H9 (cell line): Measurements from ENCODE around the gene SGIP1. TPM values are rescaled to one million over a fixed set of nuclear protein-coding genes. Genes with fewer than 3 reads are reported as not detected.

Experiments
- DNase-seq: peaks from one replicate; pipeline ENCODE4 v3.0.0-alpha.2; 2017
- H2AFZ ChIP-seq: one replicate; pipeline ENCODE4 v1.6.1; 2013; ENCODE audit warnings: mild to moderate bottlenecking, low read length, control low read depth, moderate library complexity
- H2AK5ac ChIP-seq: 2 replicates; pipeline ENCODE4 v1.6.1; 2013; ENCODE audit warnings: low read length, control low read depth, mixed read lengths; ENCODE audit not compliant: insufficient read length
- H2BK120ac ChIP-seq: one replicate; pipeline ENCODE4 v1.6.1; 2013; ENCODE audit warnings: low read depth, mild to moderate bottlenecking, low read length, control low read depth, inconsistent platforms; ENCODE audit not compliant: poor library complexity, severe bottlenecking
- H2BK12ac ChIP-seq: 2 replicates; pipeline ENCODE4 v1.6.1; 2013; ENCODE audit warnings: low read length, control low read depth, mixed read lengths, low read depth; ENCODE audit not compliant: insufficient read length
- H2BK15ac ChIP-seq: 2 replicates; pipeline ENCODE4 v1.6.1; 2013; ENCODE audit warnings: low read depth, low read length, control low read depth
- H2BK20ac ChIP-seq: one replicate; pipeline ENCODE4 v1.6.1; 2013; ENCODE audit warnings: low read depth, mild to moderate bottlenecking, low read length, control low read depth, inconsistent platforms; ENCODE audit not compliant: poor library complexity, severe bottlenecking
- H2BK5ac ChIP-seq: 2 replicates; pipeline ENCODE4 v1.6.1; 2013; ENCODE audit warnings: low read length, control low read depth, mixed read lengths; ENCODE audit not compliant: insufficient read length
- H3K14ac ChIP-seq: 2 replicates; pipeline ENCODE4 v1.6.1; 2013; ENCODE audit warnings: low read length, control low read depth; ENCODE audit not compliant: insufficient read depth
- H3K18ac ChIP-seq: 2 replicates; pipeline ENCODE4 v1.6.1; 2013; ENCODE audit warnings: low read depth, mild to moderate bottlenecking, mixed read lengths, low read length, control low read depth; ENCODE audit not compliant: insufficient read length
- H3K23ac ChIP-seq: 2 replicates; pipeline ENCODE4 v1.6.1; 2013; ENCODE audit warnings: low read length, control low read depth, mixed read lengths, low read depth; ENCODE audit not compliant: insufficient read length
- H3K23me2 ChIP-seq: 2 replicates; pipeline ENCODE4 v1.6.1; 2013; ENCODE audit warnings: low read depth, mild to moderate bottlenecking, mixed read lengths, low read length, control low read depth; ENCODE audit not compliant: insufficient read length, poor library complexity, severe bottlenecking
- H3K27ac ChIP-seq: 2 replicates; pipeline ENCODE4 v1.5.1; 2013; ENCODE audit warnings: low read length, control low read depth, mixed read lengths, low read depth; ENCODE audit not compliant: insufficient read length
- H3K27me3 ChIP-seq: 2 replicates; pipeline ENCODE4 v1.6.1; 2013; ENCODE audit warnings: low read length, control low read depth, inconsistent platforms; ENCODE audit not compliant: insufficient read depth
- H3K4ac ChIP-seq: 2 replicates; pipeline ENCODE4 v1.6.1; 2013; ENCODE audit warnings: low read depth, mild to moderate bottlenecking, control low read depth, inconsistent platforms, low read length, moderate library complexity
- H3K4me1 ChIP-seq: 2 replicates; pipeline ENCODE4 v1.6.1; 2013; ENCODE audit warnings: low read length, control low read depth, inconsistent platforms; ENCODE audit not compliant: insufficient read depth
- H3K4me2 ChIP-seq: 2 replicates; pipeline ENCODE4 v1.6.1; 2013; ENCODE audit warnings: low read length, control low read depth, mixed read lengths; ENCODE audit not compliant: insufficient read length, insufficient read depth
- H3K56ac ChIP-seq: 2 replicates; pipeline ENCODE4 v1.6.1; 2013; ENCODE audit warnings: low read depth, mild to moderate bottlenecking, mixed read lengths, low read length, control low read depth; ENCODE audit not compliant: insufficient read length
- H3K79me1 ChIP-seq: 2 replicates; pipeline ENCODE4 v1.6.1; 2013; ENCODE audit warnings: low read depth, mild to moderate bottlenecking, moderate library complexity, low read length, control low read depth, inconsistent platforms; ENCODE audit not compliant: insufficient read depth, poor library complexity, severe bottlenecking
- H3K79me2 ChIP-seq: 2 replicates; pipeline ENCODE4 v1.6.1; 2013; ENCODE audit warnings: low read length, control low read depth, inconsistent platforms; ENCODE audit not compliant: insufficient read depth
- H3K9ac ChIP-seq: 2 replicates; pipeline ENCODE4 v1.6.1; 2013; ENCODE audit warnings: low read length, control low read depth, mixed read lengths; ENCODE audit not compliant: insufficient read length; ENCODE audit errors: extremely low read depth
- H3K9me3 ChIP-seq: one replicate; pipeline ENCODE4 v1.6.1; 2013; ENCODE audit warnings: low read depth, low read length, inconsistent platforms; ENCODE audit not compliant: control insufficient read depth
- H3T11ph ChIP-seq: one replicate; pipeline ENCODE4 v1.6.1; 2013; ENCODE audit warnings: mild to moderate bottlenecking, low read length, control low read depth, inconsistent platforms
- H4K20me1 ChIP-seq: one replicate; pipeline ENCODE4 v1.6.1; 2013; ENCODE audit not compliant: control insufficient read depth, insufficient read length, insufficient read depth
- H4K5ac ChIP-seq: 2 replicates; pipeline ENCODE4 v1.6.1; 2013; ENCODE audit warnings: low read depth, mild to moderate bottlenecking, mixed read lengths, low read length, control low read depth; ENCODE audit not compliant: insufficient read length
- H4K8ac ChIP-seq: replicated peaks from 2 replicates; pipeline ENCODE4 v1.6.1; 2013; ENCODE audit warnings: low read length, control low read depth, mixed read lengths, low read depth; ENCODE audit not compliant: insufficient read length
- H4K91ac ChIP-seq: 2 replicates; pipeline ENCODE4 v1.6.1; 2013; ENCODE audit warnings: low read depth, mild to moderate bottlenecking, moderate library complexity, mixed read lengths, low read length, control low read depth; ENCODE audit not compliant: insufficient read length
- H3K27ac Mint-ChIP-seq, 3 experiments: 2 replicates in 2 of 3; 3 replicates in 1 of 3; pipeline ENCODE4 v1.8.0; 2020 to 2021; ENCODE audit warnings: mixed read lengths in 3 of 3, mild to moderate bottlenecking in 1 of 3, moderate library complexity in 1 of 3
- H3K27me3 Mint-ChIP-seq: 2 replicates; pipeline ENCODE4 v1.8.0; 2021; ENCODE audit warnings: low read depth, mild to moderate bottlenecking, moderate library complexity, mixed read lengths
- H3K36me3 Mint-ChIP-seq, 3 experiments: 2 replicates in 2 of 3; 3 replicates in 1 of 3; pipeline ENCODE4 v1.8.0; 2020 to 2021; ENCODE audit warnings: low read depth in 3 of 3, mixed read lengths in 3 of 3; ENCODE audit not compliant: insufficient read depth in 1 of 3
- H3K4me1 Mint-ChIP-seq, 2 experiments: 2 replicates each; pipeline ENCODE4 v1.8.0; 2020; ENCODE audit warnings: mixed read lengths in 2 of 2
- H3K4me3 Mint-ChIP-seq, 2 experiments: 2 replicates in 1 of 2; 3 replicates in 1 of 2; pipeline ENCODE4 v1.8.0; 2020 to 2021; ENCODE audit warnings: mild to moderate bottlenecking in 2 of 2, mixed read lengths in 2 of 2, moderate library complexity in 1 of 2
- H3K9me3 Mint-ChIP-seq, 2 experiments: 2 replicates in 1 of 2; 3 replicates in 1 of 2; pipeline ENCODE4 v1.8.0; 2020; ENCODE audit warnings: mild to moderate bottlenecking in 2 of 2, mixed read lengths in 2 of 2, moderate library complexity in 1 of 2
- CTCF ChIP-seq: fragments of 200-600 bp; sonication (generic); conservative IDR thresholded peaks from 3 replicates; pipeline ENCODE4 v1.8.0; 2021; ENCODE audit warnings: antibody characterized with exemption, mild to moderate bottlenecking
- WGBS: extraction: QIAGEN DNeasy Blood & Tissue Kit; methylation state at CpG from one replicate; pipeline ENCODE4 v1.1.7; 2013; ENCODE audit warnings: missing lambda C conversion rate, low lambda C conversion rate, mixed read lengths; ENCODE audit not compliant: insufficient read length; ENCODE audit errors: extremely low coverage; 5-methylcytosine and 5-hydroxymethylcytosine counted together
- total RNA-seq: library from RNA; stranded (reverse); gene quantifications from 2 replicates; pipeline ENCODE4 v1.2.1, GENCODE V29; 2021

SGIP1 gene
- total RNA-seq, 1 experiment from 2014 or later: 1.5 TPM

DNA sequence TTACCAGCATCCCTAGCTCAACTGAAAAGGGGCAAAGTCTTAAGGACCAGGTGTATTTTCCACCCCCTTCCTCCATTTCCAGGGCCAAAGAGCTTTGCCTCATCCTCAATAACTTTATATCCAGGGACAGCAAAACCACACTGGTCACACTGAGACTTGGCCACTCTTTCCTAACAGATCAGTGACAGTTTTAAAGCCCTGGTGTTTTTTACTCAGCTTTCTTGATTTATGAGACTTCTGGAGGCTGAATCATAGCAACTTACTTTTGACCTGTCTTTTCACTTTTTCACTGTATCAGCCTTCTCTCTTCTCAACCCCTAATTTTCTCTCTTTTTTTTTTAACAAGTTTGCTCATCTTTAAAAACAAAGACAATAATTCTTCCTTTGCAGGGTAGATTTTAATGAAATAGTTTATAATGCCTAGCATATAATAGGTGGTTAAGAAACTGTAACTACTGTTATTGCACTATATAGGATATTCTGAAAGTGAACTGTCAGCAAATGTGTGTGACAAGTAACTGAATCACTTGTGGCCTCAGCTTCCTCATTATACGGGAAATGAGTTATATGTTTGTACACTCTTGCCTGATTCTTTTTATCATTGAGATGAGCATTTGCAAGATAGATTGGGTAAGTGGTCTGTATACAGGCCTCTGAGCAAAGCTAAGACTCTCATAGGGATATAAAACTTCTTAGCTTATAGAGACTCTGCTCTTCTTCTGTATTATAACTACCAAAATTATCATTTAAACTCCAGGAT is 198.6 kb downstream of the SGIP1 start:
- no peak for DNase-seq
- H3K14ac ChIP-seq: no peak overlapping the region
- H4K20me1 ChIP-seq: no peaks in the 10 kb centered on the region
- no peak overlapping the region for H3K23ac ChIP-seq
- H2BK5ac ChIP-seq: no peak overlapping the region
- H3K4me1 ChIP-seq: no peaks in the 10 kb centered on the region
- H3K18ac ChIP-seq: no peak overlapping the region
- no peak for TF ChIP-seq CTCF
- Mint-ChIP-seq H3K9me3 (peaks cover 0 to 5% of the 10 kb centered on the region in 2 experiments; a peak in 2 of 5 replicates), H3K27ac (no peak overlapping the region), H3K4me3 (no peak overlapping the region), H3K36me3 (no peaks in the 10 kb centered on the region), H3K4me1 (peaks cover 10 to 11% of the 10 kb centered on the region in 2 experiments), H3K27me3 (peaks cover 2% of the 10 kb centered on the region)
- H3K27ac ChIP-seq: no peak overlapping the region
- H2BK20ac ChIP-seq: no peak overlapping the region
- H3K9ac ChIP-seq: no peak overlapping the region
- H3T11ph ChIP-seq: no peak overlapping the region
- no peak overlapping the region for H2AFZ ChIP-seq
- no peak overlapping the region for H2BK12ac ChIP-seq
- H3K56ac ChIP-seq: no peak overlapping the region
- no peak overlapping the region for H4K8ac ChIP-seq
- H3K4me2 ChIP-seq: no peak overlapping the region
- H3K9me3 ChIP-seq: no peaks in the 10 kb centered on the region
- no peaks in the 10 kb centered on the region for H3K79me1 ChIP-seq
- H3K4ac ChIP-seq: no peak overlapping the region
- H3K27me3 ChIP-seq: no peaks in the 10 kb centered on the region
- H3K79me2 ChIP-seq: no peaks in the 10 kb centered on the region
- WGBS: no CpG with 5 or more reads among the region's 1 CpG
- no peak overlapping the region for H4K91ac ChIP-seq
- H2BK15ac ChIP-seq: no peak overlapping the region
- no peak overlapping the region for H2BK120ac ChIP-seq
- no peak overlapping the region for H4K5ac ChIP-seq
- no peaks in the 10 kb centered on the region for H3K23me2 ChIP-seq
- H2AK5ac ChIP-seq: no peak overlapping the region
